ENCODE results near the gene CBX2. TPM values are rescaled to one million over a fixed set of nuclear protein-coding genes. Genes with fewer than 3 reads are reported as not detected.

Gene CBX2
- total RNA-seq, 1 experiment from 2014 or later = 79.4 TPM

GRCh38 chr17:79738643-79739042 is 39.3 kb upstream of the CBX2 start:
- Mint-ChIP-seq H3K9me3 (no peaks in the 10 kb centered on the region; a peak in 1 of 5 replicates), H3K4me1 (peaks cover 0 to 8% of the 10 kb centered on the region in 2 experiments; a peak in 1 of 4 replicates), H3K36me3 (ENCODE audit: insufficient read depth in 1 of 3, low read depth in 3 of 3) (no peaks in the 10 kb centered on the region; a peak in 1 of 7 replicates), H3K27me3 (ENCODE audit: low read depth) (peaks cover 70% of the 10 kb centered on the region), H3K4me3 (no peak overlapping the region), H3K27ac (no peak overlapping the region; a peak in 1 of 7 replicates)
- H2AFZ ChIP-seq (ENCODE audit: low read length) = no peak overlapping the region
- no peak overlapping the region for H2AK5ac ChIP-seq (ENCODE audit: insufficient read length, low read length)
- H3K27ac ChIP-seq (ENCODE audit: insufficient read length, low read depth, low read length) = no peak overlapping the region
- no peak overlapping the region for H2BK5ac ChIP-seq (ENCODE audit: insufficient read length, low read length)
- H2BK20ac ChIP-seq (ENCODE audit: low read depth, low read length, poor library complexity, severe bottlenecking) = no peak overlapping the region
- no peak overlapping the region for H2BK12ac ChIP-seq (ENCODE audit: insufficient read length, low read depth, low read length)
- no peaks in the 10 kb centered on the region for H4K20me1 ChIP-seq (ENCODE audit: control insufficient read depth, insufficient read depth, insufficient read length)
- no peak overlapping the region for H2BK120ac ChIP-seq (ENCODE audit: low read depth, low read length, poor library complexity, severe bottlenecking)
- no peak overlapping the region for H3K56ac ChIP-seq (ENCODE audit: insufficient read length, low read depth, low read length)
- peaks cover 3% of the 10 kb centered on the region; the same call in 1 of the 2 replicates for H3K27me3 ChIP-seq (ENCODE audit: insufficient read depth, low read length)
- no peak overlapping the region for H3K4ac ChIP-seq (ENCODE audit: low read depth, low read length)
- TF ChIP-seq, protein P1, sequence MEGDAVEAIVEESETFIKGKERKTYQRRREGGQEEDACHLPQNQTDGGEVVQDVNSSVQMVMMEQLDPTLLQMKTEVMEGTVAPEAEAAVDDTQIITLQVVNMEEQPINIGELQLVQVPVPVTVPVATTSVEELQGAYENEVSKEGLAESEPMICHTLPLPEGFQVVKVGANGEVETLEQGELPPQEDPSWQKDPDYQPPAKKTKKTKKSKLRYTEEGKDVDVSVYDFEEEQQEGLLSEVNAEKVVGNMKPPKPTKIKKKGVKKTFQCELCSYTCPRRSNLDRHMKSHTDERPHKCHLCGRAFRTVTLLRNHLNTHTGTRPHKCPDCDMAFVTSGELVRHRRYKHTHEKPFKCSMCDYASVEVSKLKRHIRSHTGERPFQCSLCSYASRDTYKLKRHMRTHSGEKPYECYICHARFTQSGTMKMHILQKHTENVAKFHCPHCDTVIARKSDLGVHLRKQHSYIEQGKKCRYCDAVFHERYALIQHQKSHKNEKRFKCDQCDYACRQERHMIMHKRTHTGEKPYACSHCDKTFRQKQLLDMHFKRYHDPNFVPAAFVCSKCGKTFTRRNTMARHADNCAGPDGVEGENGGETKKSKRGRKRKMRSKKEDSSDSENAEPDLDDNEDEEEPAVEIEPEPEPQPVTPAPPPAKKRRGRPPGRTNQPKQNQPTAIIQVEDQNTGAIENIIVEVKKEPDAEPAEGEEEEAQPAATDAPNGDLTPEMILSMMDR (conservative IDR thresholded peaks at IDR 0.05) = no peak
- peaks cover 3% of the 10 kb centered on the region for H3K23me2 ChIP-seq (ENCODE audit: insufficient read length, low read depth, low read length, poor library complexity, severe bottlenecking)
- H3K18ac ChIP-seq (ENCODE audit: insufficient read length, low read depth, low read length) = no peak overlapping the region
- no CpG with 5 or more reads among the region's 14 CpGs for WGBS (ENCODE audit: extremely low coverage, insufficient read length, low lambda C conversion rate)
- H4K91ac ChIP-seq (ENCODE audit: insufficient read length, low read depth, low read length) = no peak overlapping the region
- no peak overlapping the region for H3K14ac ChIP-seq (ENCODE audit: insufficient read depth, low read length)
- H4K8ac ChIP-seq (replicated peaks; ENCODE audit: insufficient read length, low read depth, low read length) = no peak overlapping the region
- DNase-seq = no peak
- H3K9ac ChIP-seq (ENCODE audit: extremely low read depth, insufficient read length, low read length) = no peak overlapping the region
- H3T11ph ChIP-seq (ENCODE audit: low read length) = no peak overlapping the region
- no peaks in the 10 kb centered on the region for H3K4me1 ChIP-seq (ENCODE audit: insufficient read depth, low read length)
- H2BK15ac ChIP-seq (ENCODE audit: low read depth, low read length) = no peak overlapping the region
- no peak overlapping the region for H3K4me2 ChIP-seq (ENCODE audit: insufficient read depth, insufficient read length, low read length)
- no peaks in the 10 kb centered on the region for H3K79me1 ChIP-seq (ENCODE audit: insufficient read depth, low read depth, low read length, poor library complexity, severe bottlenecking)
- no peak overlapping the region for H3K23ac ChIP-seq (ENCODE audit: insufficient read length, low read depth, low read length)
- no peaks in the 10 kb centered on the region for H3K9me3 ChIP-seq (ENCODE audit: control insufficient read depth, low read depth, low read length)
- no peaks in the 10 kb centered on the region for H3K79me2 ChIP-seq (ENCODE audit: insufficient read depth, low read length)
- H4K5ac ChIP-seq (ENCODE audit: insufficient read length, low read depth, low read length) = no peak overlapping the region
